ENCODE results near the gene OTUD5.

DNA sequence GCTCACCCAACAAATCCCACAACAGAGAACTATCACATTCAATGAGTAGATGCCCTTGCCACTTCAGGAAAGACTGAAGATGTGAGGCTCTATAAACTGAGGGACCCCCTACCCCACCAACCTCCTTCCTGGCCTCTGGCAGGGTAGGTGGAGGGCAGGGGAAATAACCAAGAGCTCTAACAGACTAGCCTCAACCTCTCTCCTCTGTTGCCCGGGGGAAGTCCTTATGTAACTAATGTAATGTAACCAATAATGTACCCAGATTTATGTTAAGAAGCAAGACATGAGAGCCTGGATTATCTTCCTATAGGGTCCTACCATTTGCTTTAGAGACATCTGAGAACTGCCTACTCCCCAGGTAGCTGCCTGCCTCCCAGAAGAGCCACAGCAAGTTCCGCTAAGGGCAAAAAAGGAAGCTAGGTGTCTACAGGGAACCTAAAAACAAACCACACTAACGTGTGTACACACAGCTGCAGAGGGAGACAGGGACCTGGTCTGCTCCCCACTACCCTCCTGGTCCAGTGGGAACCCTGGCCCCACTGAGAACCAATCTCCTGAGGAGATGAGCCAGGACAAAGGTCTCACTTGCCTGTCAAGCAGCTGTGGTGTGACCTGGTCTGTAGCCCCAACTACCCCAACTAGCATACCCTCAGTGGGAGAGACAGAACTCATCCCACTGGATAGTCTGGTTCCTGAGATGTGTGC is 17.7 kb downstream of the OTUD5 start:
- TF ChIP-seq REST (IDR thresholded peaks at IDR 0.05; ENCODE audit: insufficient replicate concordance, low read depth) (no peak), POLR2AphosphoS5 (IDR thresholded peaks at IDR 0.05; ENCODE audit: low read depth) (no peak), GABPA (IDR thresholded peaks at IDR 0.05; ENCODE audit: low read depth) (no peak)
- TF ChIP-seq, protein P1, sequence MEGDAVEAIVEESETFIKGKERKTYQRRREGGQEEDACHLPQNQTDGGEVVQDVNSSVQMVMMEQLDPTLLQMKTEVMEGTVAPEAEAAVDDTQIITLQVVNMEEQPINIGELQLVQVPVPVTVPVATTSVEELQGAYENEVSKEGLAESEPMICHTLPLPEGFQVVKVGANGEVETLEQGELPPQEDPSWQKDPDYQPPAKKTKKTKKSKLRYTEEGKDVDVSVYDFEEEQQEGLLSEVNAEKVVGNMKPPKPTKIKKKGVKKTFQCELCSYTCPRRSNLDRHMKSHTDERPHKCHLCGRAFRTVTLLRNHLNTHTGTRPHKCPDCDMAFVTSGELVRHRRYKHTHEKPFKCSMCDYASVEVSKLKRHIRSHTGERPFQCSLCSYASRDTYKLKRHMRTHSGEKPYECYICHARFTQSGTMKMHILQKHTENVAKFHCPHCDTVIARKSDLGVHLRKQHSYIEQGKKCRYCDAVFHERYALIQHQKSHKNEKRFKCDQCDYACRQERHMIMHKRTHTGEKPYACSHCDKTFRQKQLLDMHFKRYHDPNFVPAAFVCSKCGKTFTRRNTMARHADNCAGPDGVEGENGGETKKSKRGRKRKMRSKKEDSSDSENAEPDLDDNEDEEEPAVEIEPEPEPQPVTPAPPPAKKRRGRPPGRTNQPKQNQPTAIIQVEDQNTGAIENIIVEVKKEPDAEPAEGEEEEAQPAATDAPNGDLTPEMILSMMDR (IDR thresholded peaks at IDR 0.05; ENCODE audit: insufficient read depth, low read length) = no peak
